ENCODE data around the gene JARID2. TPM values are rescaled to one million over a fixed set of nuclear protein-coding genes. Genes with fewer than 3 reads are reported as not detected.

JARID2 gene
- total and polyA plus RNA-seq, 9 of the 15 experiments (the other 6 are each of a cell fraction or from before 2014, with no cell fraction given): 5.0 to 29.0 (median 15.6) TPM

DNA sequence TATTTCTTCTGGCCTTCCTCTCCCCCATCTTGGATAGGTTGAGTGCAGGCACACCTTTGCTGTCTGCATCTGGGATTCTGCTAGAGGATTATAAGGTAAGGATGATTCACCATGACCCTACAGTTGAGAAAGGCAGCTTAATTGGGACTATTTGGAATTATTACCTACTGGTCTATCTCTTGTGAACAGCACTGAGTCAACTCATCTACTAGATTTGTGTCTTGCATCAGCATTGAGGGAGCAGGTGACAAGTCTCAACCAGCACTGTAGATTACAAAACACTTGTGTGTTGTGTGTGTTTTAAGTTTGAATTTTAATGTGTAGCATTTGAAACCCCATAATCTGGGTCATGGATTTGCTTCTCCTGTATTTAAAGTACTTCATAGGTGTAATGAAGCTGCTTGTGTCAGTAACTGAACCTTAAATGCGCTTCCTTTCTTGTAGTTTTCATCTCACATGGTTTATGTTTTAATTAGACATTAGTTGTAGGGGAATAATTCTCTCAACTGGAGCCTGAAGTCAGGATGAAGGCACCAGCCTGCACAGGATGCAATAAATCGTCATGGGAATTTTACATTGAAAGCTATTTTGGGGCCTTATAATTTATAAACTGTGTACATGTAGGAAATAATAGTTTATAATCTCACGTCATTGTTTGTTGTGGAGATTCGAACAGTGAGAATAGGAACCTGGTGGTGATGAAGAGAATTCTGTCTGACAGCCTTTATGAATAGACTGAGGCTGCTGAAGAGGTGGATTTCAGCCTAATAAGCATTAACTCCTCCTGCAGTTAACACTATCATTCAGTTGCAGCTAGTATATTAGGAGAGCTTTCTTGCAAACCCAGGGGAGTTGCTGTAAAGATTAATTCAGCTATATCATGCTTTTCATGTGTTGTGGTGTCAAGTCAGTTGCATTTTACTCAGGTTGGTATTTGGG lies 125.1 kb downstream of the JARID2 start (continued):
- TF ChIP-seq CEBPZ (IDR thresholded peaks at IDR 0.05; ENCODE audit: borderline replicate concordance, low read depth, low read length): no peak
- TF ChIP-seq CBFA2T3 (IDR thresholded peaks at IDR 0.05): 0 out of 2 replicates have a peak, but pooled peaks have one; percentile 8
- TF ChIP-seq TRIM24 (IDR thresholded peaks at IDR 0.05): peak; percentile 14; a peak in 1 of 4 replicates
- no peak for TF ChIP-seq TFE3 (CRISPR knock-in tag; IDR thresholded peaks at IDR 0.05)

Data from K562 (cell line).